ENCODE results near the gene NSMCE3.
"Not testable (repeated sequence)": the region's sequence is repeated elsewhere in the genome, so short reads cannot be mapped to it uniquely, and the experiment has no call there.

GRCh38 chr15:29224987-29225363 lies 44.6 kb downstream of the NSMCE3 start:
- TF ChIP-seq TFAM (CRISPR knock-in tag; conservative IDR thresholded peaks at IDR 0.05); PCBP2 (IDR thresholded peaks at IDR 0.05; ENCODE audit: low read depth, low read length, poor library complexity, severe bottlenecking); U2AF2 (optimal IDR thresholded peaks at IDR 0.05; ENCODE audit: low read depth, low read length): not testable (repeated sequence)

Measured in K562 (cell line).